ENCODE measurements around the gene EP400.
"Not testable (repeated sequence)": the region's sequence is repeated elsewhere in the genome, so short reads cannot be mapped to it uniquely, and the experiment has no call there.

The EP400 gene

GRCh38 chr12:131948713-131949430 lies 870 bp upstream of the EP400 start:
- DNase-seq (ENCODE audit: low spot score): not testable (repeated sequence)

GRCh38 chr12:131950182-131950913 lies 606 bp downstream of the EP400 start:
- DNase-seq (ENCODE audit: low spot score): peak; percentile 30

DNA sequence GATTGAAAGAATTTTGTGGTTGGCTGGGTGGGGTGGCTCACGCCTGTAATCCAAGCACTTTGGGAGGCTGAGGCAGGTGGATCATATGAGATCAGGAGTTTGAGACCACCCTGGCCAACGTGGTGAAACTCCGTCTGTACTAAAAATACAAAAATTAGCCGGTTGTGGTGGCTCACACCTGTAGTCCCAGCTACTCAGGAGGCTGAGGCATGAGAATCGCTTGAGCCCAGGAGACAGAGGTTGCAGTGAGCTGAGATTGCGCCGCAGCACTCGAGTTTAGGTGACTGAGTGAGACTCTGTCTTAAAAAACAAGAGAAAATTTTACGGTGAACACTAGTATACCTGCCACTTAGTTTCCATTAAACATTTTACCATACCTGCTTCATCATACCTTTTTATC lies 4.1 kb downstream of the EP400 start:
- DNase-seq (ENCODE audit: low spot score): not testable (repeated sequence)

- DNase-seq (ENCODE audit: low spot score): not testable (repeated sequence)
Observed at GRCh38 chr12:131954460-131954859, 4.7 kb downstream of the EP400 start.

DNA sequence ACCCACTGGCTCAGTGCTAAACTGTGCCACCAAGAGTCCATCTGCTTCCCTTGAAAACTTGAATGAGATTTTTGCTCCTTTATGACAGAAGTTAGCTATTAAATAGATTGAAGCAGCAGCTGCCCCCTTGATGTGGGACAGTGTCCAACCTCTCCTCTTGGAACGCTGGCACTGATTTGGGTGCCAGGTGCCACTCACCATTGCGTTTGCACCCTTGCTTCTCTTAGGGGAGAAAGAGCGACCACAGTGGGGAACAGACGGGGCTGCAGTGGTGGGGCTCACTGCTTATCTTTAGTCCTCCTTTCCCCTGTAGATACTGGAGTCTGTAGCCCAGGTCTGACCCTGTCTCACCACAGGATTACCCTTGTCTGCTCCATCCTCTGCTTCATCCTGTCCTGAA lies 9.4 kb downstream of the EP400 start:
- no peak for DNase-seq (ENCODE audit: low spot score)

- no peak for DNase-seq (ENCODE audit: low spot score)
Observed at GRCh38 chr12:131959641-131960589, 10.2 kb downstream of the EP400 start.

DNA sequence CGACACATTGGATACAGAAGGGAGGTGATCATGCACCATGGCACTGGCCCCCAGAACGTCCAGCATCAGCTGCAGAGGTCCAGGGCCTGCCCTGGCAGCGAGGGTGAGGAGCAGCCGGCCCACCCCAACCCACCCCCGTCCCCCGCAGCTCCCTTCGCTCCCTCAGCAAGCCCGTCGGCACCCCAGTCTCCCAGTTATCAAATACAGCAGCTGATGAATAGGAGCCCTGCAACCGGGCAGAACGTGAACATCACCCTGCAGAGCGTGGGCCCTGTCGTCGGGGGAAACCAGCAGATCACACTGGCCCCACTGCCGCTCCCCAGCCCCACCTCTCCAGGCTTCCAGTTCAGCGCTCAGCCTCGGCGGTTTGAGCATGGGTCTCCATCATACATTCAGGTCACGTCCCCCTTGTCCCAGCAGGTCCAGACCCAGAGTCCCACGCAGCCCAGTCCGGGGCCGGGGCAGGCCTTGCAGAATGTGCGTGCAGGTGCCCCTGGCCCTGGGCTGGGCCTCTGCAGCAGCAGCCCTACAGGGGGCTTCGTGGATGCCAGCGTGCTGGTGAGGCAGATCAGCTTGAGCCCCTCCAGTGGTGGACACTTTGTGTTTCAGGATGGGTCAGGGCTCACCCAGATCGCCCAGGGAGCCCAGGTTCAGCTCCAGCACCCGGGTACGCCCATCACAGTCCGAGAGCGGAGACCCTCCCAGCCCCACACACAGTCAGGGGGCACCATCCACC lies 11.0 kb downstream of the EP400 start:
- DNase-seq (ENCODE audit: low spot score): not testable (repeated sequence)

- DNase-seq (ENCODE audit: low spot score): not testable (repeated sequence)
Observed at GRCh38 chr12:131961328-131961727, 11.6 kb downstream of the EP400 start.

- DNase-seq (ENCODE audit: low spot score): no peak
Observed at GRCh38 chr12:131962069-131962468, 12.3 kb downstream of the EP400 start.

GRCh38 chr12:131963381-131963780 lies 13.6 kb downstream of the EP400 start:
- no peak for DNase-seq (ENCODE audit: low spot score)

GRCh38 chr12:131965073-131965472 lies 15.3 kb downstream of the EP400 start:
- DNase-seq (ENCODE audit: low spot score): no peak

DNA sequence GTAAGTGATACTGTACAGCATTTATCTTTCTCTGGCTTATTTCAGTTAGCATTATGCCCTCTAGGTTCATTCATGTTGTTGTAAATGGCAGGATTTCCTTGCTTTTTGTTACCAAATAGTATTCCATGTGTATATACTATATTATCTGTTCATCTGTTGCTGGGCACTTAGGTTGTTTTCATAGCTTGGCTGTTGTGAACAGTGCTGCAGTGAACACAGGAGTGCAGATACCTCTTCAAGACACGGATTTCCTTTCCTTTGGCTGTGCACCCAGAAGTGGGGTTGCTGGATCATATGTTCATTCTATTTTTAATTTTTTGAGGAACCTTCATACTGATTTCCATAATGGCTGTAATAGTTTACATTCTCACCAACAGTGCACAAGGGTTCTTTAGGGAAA lies 21.5 kb downstream of the EP400 start:
- DNase-seq (ENCODE audit: low spot score): no peak

DNA sequence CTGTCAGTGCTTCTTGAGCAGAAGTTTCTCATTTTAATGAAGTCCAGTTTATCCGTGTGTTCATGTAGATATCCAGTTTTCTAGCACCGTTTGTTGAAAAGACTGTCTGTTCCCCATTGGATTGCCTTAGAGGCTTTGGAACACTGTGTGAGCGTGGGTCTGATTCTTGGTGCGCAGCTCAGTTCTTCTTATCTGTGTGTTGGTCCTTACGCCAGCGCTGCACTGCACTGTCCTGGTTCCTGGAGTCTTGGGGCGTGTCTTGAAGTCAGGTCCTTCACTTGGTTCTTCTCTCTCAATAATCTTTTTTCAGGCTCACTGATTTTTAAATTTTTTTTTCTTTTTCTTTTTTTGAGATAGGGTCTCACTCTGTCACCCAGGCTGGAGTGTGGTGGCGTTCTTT lies 25.5 kb downstream of the EP400 start:
- no peak for DNase-seq (ENCODE audit: low spot score)

GRCh38 chr12:131979606-131980005 lies 29.9 kb downstream of the EP400 start:
- no peak for DNase-seq (ENCODE audit: low spot score)

DNA sequence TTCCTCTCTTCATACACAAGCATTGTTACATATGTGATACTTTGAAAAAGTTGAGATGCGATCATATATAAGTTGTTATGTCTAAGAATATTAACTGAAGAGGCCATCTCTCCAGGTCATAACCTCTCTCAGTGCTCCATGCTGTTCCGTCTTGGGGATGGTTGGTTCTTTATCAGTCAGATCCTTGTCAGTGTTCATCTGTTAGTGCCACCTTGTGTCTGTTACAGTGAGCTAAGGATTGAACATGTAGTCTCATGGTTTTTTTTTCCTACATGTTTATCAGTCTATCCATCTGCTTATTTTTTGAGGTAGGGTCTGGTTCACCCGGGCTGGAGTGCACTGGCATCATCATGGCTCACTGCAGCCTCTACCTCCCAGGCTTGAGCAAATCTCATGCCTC lies 30.5 kb downstream of the EP400 start:
- no peak for DNase-seq (ENCODE audit: low spot score)

- DNase-seq (ENCODE audit: low spot score): no peak
Observed at GRCh38 chr12:131981388-131981787, 31.6 kb downstream of the EP400 start.

DNA sequence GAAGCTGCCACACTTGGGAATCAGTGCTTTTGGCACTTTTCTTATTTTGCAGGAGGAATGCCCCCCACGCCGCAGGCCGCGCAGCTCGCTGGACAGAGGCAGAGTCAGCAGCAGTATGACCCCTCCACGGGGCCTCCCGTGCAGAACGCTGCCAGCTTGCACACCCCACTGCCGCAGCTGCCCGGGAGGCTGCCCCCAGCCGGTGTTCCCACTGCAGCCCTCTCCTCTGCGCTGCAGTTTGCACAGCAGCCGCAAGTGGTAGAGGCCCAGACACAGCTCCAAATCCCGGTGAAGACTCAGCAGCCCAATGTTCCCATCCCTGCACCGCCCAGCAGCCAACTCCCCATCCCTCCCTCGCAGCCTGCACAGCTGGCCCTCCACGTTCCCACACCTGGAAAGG lies 32.3 kb downstream of the EP400 start:
- DNase-seq (ENCODE audit: low spot score): no peak

- DNase-seq (ENCODE audit: low spot score): no peak
Observed at GRCh38 chr12:131983026-131983425, 33.3 kb downstream of the EP400 start.

GRCh38 chr12:131983554-131983953 lies 33.8 kb downstream of the EP400 start:
- DNase-seq (ENCODE audit: low spot score): no peak

- no peak for DNase-seq (ENCODE audit: low spot score)
Observed at GRCh38 chr12:131984334-131984733, 34.6 kb downstream of the EP400 start.

DNA sequence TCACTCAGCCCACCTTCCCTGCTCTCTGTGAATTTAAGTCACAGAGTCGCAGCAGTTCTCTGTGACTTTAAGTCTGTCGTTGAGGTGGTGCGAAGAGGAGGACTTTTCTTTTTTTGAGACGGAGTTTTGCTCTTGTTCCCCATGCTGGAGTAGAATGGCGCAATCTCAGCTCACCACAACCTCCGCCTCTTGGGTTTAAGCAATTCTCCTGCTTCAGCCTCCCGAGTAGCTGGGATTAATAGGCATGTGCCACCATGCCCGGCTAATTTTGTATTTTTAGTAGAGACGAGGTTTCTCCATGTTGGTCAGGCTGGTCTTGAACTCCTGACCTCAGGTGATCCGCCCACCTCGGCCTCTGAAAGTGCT lies 35.8 kb downstream of the EP400 start:
- not testable (repeated sequence) for DNase-seq (ENCODE audit: low spot score)

- no peak for DNase-seq (ENCODE audit: low spot score)
Observed at GRCh38 chr12:131986361-131986760, 36.6 kb downstream of the EP400 start.

All from HuH-7.5 (cell line).